SW480 (cell line): ENCODE measurements around the gene PRKCQ.

Source experiments
- DNase-seq: peaks from one replicate; pipeline ENCODE4 v3.0.0-alpha.2; 2016; ENCODE audit warnings: low spot score

Gene PRKCQ

GRCh38 chr10:6567203-6567703, 12.8 kb downstream of the PRKCQ start:
- no peak for DNase-seq

GRCh38 chr10:6565588-6565987, 14.5 kb downstream of the PRKCQ start:
- no peak for DNase-seq

- DNase-seq: no peak
Measured at GRCh38 chr10:6564367-6564766, 15.7 kb downstream of the PRKCQ start.

- DNase-seq: no peak
Measured at GRCh38 chr10:6563731-6564130, 16.3 kb downstream of the PRKCQ start.

- DNase-seq: no peak
Measured at GRCh38 chr10:6563075-6563474, 17.0 kb downstream of the PRKCQ start.

- no peak for DNase-seq
Measured at GRCh38 chr10:6562221-6562620, 17.9 kb downstream of the PRKCQ start.

GRCh38 chr10:6561552-6561951, 18.5 kb downstream of the PRKCQ start:
- DNase-seq: no peak

- no peak for DNase-seq
Measured at GRCh38 chr10:6558759-6559461, 21.2 kb downstream of the PRKCQ start.

- DNase-seq: no peak
Measured at GRCh38 chr10:6558272-6558671, 21.8 kb downstream of the PRKCQ start.

- DNase-seq: no peak
Measured at GRCh38 chr10:6553937-6554336, 26.1 kb downstream of the PRKCQ start.

- DNase-seq: no peak
Measured at GRCh38 chr10:6543431-6544005, 36.6 kb downstream of the PRKCQ start.

- peak; percentile 6 for DNase-seq
Measured at GRCh38 chr10:6542999-6543430, 37.1 kb downstream of the PRKCQ start.

GRCh38 chr10:6539833-6540232, 40.2 kb downstream of the PRKCQ start:
- DNase-seq: no peak

- no peak for DNase-seq
Measured at GRCh38 chr10:6537770-6538169, 42.3 kb downstream of the PRKCQ start.

GRCh38 chr10:6536102-6536501, 44.0 kb downstream of the PRKCQ start:
- DNase-seq: no peak

GRCh38 chr10:6535156-6535764, 44.8 kb downstream of the PRKCQ start:
- DNase-seq: no peak

GRCh38 chr10:6532321-6532720, 47.8 kb downstream of the PRKCQ start:
- DNase-seq: no peak

GRCh38 chr10:6530966-6531365, 49.1 kb downstream of the PRKCQ start:
- DNase-seq: no peak

GRCh38 chr10:6530211-6530840, 49.8 kb downstream of the PRKCQ start:
- no peak for DNase-seq

- no peak for DNase-seq
Measured at GRCh38 chr10:6528198-6528950, 51.7 kb downstream of the PRKCQ start.

- DNase-seq: no peak
Measured at GRCh38 chr10:6525599-6526165, 54.4 kb downstream of the PRKCQ start.

- DNase-seq: no peak
Measured at GRCh38 chr10:6522230-6522629, 57.8 kb downstream of the PRKCQ start.
